HG02973 (cell line): ENCODE data around the gene ZNF506.
"Not testable (repeated sequence)": the region's sequence is repeated elsewhere in the genome, so short reads cannot be mapped to it uniquely, and the experiment has no call there.

Experiments used
- ATAC-seq: cut with Tn5 transposase; IDR thresholded peaks from one replicate; pipeline ENCODE4 v1.9.1; 2021; ENCODE audit warnings: moderate library complexity; ENCODE audit not compliant: unreplicated experiment

The ZNF506 gene

DNA sequence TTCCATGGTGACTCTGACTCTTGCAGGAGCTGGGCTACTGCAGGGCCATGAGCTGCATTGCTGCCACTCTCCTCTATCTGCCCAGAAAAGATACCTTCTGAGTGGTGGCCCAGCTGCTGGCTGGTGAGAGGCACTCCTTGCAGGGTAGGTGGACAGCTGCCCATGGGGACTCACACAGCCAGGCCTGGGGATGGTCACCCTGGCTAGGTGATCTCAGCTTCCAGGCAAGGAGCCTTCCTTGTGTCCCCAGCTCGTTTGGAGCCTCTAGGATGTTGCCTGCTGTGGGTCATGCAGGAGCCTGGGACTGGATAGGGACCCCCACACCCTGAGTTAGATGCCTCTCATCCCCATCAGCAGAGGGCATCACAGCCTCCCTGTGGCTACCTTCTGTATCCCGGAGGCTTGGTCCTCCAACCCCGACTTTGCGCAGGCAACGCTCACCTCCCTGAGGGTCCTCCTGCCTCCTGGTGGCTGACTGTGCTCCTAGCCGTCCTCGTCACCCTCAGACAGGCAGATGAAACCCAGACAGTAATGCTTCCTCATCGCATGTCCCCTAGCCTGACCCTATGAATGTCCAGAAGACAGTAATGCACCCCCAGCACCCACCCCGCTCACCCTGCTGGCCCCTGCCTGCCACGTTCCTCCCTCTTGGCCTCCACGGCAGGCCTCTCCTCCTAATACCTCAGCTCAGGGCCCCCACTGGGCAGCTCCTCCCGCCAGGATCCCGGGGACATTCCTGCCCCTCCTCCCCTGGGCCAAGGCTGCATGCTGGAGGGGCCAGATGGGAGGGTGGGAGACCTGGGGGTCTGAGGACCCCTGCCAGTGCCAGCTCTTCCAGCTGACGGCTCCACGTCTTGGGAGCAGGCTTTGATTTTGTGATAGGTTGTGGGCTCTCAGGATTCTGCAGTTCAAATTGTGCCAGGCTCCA, 75.0 kb downstream of the ZNF506 start:
- no peak for ATAC-seq

DNA sequence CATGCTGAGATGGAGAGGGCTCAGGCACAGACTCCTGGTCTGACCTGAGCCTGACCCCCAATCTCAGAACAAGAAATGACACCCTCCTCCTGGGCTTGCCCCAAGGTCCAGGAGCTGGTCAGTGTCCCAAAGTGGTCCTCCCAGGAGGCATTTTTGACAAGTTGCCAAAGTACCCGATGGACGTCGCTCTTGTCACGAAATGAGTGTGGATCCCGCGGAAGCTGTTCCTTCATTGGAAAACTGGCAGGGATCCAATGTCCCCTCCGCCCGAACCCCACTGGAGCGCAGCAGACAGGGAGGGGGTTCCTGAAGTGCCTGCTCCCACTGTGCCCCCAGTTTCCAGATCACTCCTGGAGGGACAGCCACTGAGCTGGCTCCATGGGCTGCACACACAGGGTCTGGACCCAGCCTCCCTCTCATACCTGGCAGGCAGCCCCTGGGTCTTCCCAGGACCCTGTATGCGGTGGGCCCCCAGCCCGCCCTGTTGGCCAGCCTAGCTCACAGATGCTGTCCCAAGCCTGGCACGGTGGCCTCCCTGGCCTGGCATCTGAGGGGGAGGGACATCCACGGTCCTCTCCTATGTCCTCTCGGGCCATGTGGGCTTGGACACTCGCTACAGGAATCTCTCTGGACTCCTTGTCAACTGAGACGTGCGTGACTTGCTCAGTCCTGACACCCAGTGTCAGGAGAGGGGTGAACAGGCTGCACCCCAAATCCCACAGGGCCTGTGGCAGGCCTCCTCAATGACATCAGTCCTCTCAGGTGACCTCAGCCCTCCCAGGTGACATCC, 75.9 kb downstream of the ZNF506 start:
- no peak for ATAC-seq

DNA sequence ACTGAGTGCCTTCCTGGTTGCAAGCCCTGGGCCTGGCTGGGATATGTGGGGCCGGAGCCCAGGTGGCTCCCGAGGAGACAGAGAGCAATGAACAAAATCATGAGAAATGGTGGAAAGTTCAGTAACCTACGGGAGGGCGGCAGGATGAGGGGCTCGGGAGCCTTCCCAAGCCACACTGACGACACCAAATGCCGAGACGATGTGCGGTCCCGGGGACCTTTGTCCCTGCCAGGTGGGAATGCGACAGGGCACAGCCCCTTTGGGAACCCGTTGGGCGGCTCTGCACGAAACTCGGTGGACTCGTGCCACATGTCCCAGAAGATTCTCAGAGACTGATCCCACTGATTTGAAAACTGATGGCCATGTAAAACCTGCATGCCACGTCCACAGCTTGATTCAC, 76.9 kb downstream of the ZNF506 start:
- no peak for ATAC-seq

DNA sequence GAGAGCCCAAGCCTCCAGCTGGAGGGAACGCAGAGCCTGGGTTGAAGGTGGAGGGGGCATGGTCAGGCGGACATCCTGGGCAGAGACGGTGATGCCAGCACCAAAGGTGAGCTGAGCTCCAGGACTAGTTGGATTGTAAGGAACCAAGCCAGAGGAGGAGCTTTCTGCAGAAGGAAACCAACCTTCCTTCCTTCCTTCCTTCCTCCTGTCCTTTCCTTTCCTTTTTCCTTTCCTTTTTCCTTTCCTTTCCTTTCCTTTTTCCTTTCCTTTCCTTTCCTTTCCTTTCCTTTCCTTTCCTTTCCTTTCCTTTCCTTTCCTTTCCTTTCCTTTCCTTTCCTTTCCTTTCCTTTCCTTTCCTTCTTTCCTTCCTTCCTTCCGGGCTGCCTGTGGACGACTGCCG, 77.6 kb downstream of the ZNF506 start:
- not testable (repeated sequence) for ATAC-seq

DNA sequence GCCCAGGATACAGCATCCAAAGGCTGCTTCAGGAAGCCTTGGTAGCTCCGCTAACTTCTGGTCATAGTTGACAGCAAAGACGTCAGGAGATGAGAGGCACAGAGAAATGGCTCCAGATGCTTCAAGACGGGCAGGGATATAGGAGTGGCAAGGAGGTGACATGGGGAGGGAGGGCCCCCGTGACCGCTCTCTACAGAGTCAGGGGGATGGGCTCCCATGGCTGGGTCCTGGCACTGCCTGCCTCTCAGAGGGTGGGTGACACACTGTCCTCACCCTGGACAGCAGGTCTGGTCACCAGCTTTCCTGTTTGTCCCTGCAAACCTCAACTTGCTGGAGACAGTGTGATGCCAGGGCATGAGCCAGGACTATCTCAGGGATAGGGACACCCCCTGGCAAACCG, 78.4 kb downstream of the ZNF506 start:
- no peak for ATAC-seq

DNA sequence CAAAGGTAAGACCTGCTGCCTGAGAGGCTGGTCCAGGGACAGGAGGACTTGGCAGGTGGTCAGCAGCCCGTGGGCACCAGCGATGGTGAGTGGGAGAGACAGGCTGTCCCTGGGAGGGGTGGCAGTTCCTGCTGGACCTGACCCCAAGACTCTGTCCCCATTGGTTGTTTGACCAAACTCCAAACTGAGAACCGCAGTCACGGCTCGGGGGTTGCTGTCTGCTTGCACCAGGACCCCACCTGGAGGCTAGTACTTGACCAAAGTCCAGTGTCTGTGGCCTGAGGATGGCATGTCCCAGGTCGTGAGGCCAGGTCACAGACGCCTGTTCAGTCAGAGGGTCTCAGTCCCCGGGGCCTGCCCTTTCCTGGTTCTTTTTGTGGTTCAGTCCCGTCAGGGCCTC, 78.8 kb downstream of the ZNF506 start:
- ATAC-seq = no peak
